PFSK-1 (cell line): ENCODE results near the gene PTBP1.

ENCODE experiments used
- POLR2AphosphoS5 ChIP-seq: IDR thresholded peaks from 2 replicates; pipeline ENCODE4 v1.6.1; 2012; ENCODE audit warnings: low read depth, mild to moderate bottlenecking, control low read depth, low read length, moderate library complexity
- REST ChIP-seq, 2 experiments: IDR thresholded peaks; 2 replicates each; pipeline versions ENCODE4 v1.6.1 to v1.8.0; 2011 to 2012; ENCODE audit warnings: low read depth in 2 of 2, low read length in 2 of 2, control low read depth in 1 of 2, inconsistent platforms in 1 of 2, mild to moderate bottlenecking in 1 of 2, moderate library complexity in 1 of 2; ENCODE audit not compliant: insufficient read depth in 1 of 2
- TAF1 ChIP-seq: IDR thresholded peaks from 2 replicates; pipeline ENCODE4 v1.6.1; 2012; ENCODE audit warnings: low read length, control low read depth, borderline replicate concordance; ENCODE audit not compliant: insufficient read depth

DNA sequence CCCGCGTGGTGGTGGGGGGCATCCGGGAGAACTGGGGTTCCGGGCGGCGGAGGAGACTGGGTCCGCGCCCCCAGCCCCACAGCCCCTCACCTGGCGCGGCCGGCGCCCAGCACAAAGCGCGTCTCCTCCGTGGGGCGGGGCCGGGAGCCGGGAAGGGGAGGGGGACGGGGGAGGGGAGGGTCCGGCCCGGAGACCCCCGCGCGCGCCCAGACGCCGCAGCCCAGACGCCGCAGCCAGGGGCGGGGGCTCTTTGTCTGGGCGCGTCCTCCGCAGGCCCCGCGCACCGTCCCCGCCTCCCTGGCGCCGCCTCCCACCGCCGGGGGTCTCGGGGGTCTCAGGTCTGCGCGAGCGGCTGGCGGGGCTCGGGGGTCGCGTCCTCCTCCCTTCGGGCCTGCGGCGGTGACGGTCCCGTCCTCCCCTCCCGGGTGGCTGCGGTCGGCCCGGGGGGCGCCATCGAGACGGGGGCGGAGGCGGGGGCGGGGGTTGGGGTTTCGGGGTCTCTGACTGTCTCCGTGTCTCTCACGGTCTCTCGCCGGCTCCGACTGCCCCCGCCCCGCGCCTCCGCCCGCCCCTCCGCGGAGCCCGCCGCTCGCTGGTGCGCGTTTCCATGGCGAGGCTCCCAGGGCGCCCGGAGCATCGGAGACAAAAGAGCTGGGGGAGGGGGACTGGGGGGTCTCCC is 24.7 kb downstream of the PTBP1 start, which contains the start of gene PLPPR3:
- no peak for TF ChIP-seq POLR2AphosphoS5
- TF ChIP-seq REST (IDR thresholded peaks at IDR 0.05; ENCODE audit: insufficient read depth in 1 of 2, low read depth in 2 of 2, low read length in 2 of 2), result no peak
- no peak for TF ChIP-seq TAF1
